K562 (cell line): ENCODE measurements around the gene MACROD2. TPM values are rescaled to one million over a fixed set of nuclear protein-coding genes. Genes with fewer than 3 reads are reported as not detected.

Experiments used
- CBX2 ChIP-seq: fragments of 200-600 bp; sonication (generic); IDR thresholded peaks from one replicate; pipeline ENCODE4 v1.6.1; 2012; ENCODE audit warnings: mild to moderate bottlenecking, low read length, inconsistent platforms; ENCODE audit not compliant: insufficient read depth, poor library complexity, severe bottlenecking
- E2F6 ChIP-seq, 2 experiments: IDR thresholded peaks; 2 replicates each; pipeline ENCODE4 v1.6.1; 2011; ENCODE audit warnings: borderline replicate concordance in 1 of 2, control low read depth in 1 of 2, low read depth in 1 of 2, low read length in 1 of 2, mild to moderate bottlenecking in 1 of 2, mixed read lengths in 1 of 2, moderate library complexity in 1 of 2; ENCODE audit not compliant: insufficient read depth in 1 of 2, insufficient read length in 1 of 2, poor library complexity in 1 of 2, severe bottlenecking in 1 of 2; ENCODE audit errors: extremely low read depth in 1 of 2
- GTF2E2 ChIP-seq: fragments of 200-800 bp; sonication (Bioruptor generic); IDR thresholded peaks from 2 replicates; pipeline ENCODE4 v1.6.1; 2016; ENCODE audit warnings: missing genetic modification characterization, missing compliant biosample characterization
- TAF9B ChIP-seq: fragments of 450-650 bp; IDR thresholded peaks from 2 replicates; pipeline ENCODE4 v1.6.1; 2018; ENCODE audit warnings: mild to moderate bottlenecking; ENCODE audit not compliant: partially characterized antibody
- ZBTB11 ChIP-seq, 3 experiments: fragments of 200-800 bp in 1 of 3; fragments of 250-450 bp in 1 of 3; fragments of 450-650 bp in 1 of 3; sonication (Bioruptor Pico) in 1 of 3; sonication (Bioruptor generic) in 1 of 3; formaldehyde crosslinking in 1 of 3; IDR thresholded peaks; 2 replicates each; pipeline versions ENCODE4 v1.6.1 to v1.8.0; 2016 to 2022; ENCODE audit warnings: mild to moderate bottlenecking in 2 of 3, missing genetic modification characterization in 2 of 3, missing compliant biosample characterization in 1 of 3, moderate library complexity in 1 of 3
- ZNF217 ChIP-seq: sonication (generic); formaldehyde crosslinking; IDR thresholded peaks from 2 replicates; pipeline ENCODE4 v1.8.0; 2022; ENCODE audit warnings: mild to moderate bottlenecking, missing genetic modification reagents
- ZNF785 ChIP-seq: fragments of 250-450 bp; sonication (Bioruptor Pico); IDR thresholded peaks from 2 replicates; pipeline ENCODE4 v1.4.0; 2020; ENCODE audit warnings: mild to moderate bottlenecking
- polyA plus RNA-seq, 8 experiments: library from polyadenylated mRNA; depleted of rRNA in 4 of 8; stranded (reverse) in 5 of 8; unstranded in 3 of 8; fragments of >200 nt; fragmentation: Nextera tagmentation in 2 of 8; fragmentation: Illumina TruSeq in 1 of 8; extraction: Ambion mirVana in 2 of 8; extraction: Trizol in 1 of 8; gene quantifications; 2 replicates each; pipeline versions ENCODE4 v1.2.1 to v1.2.3, GENCODE V29; 2011 to 2014; ENCODE audit warnings: inconsistent platforms in 1 of 8, missing spikeins in 1 of 8
- total RNA-seq, 7 experiments: library from RNA; depleted of rRNA in 6 of 7; stranded (reverse); fragments of >200 nt in 6 of 7; fragmentation: Illumina TruSeq in 2 of 7; extraction: Trizol in 2 of 7; gene quantifications; 2 replicates each; pipeline versions ENCODE4 v1.2.1 to v1.2.3, GENCODE V29; 2011 to 2021; ENCODE audit warnings: low replicate concordance in 1 of 7
- TF ChIP-seq, protein P1 (sequence below): fragments of 250-450 bp; sonication (Bioruptor Pico); IDR thresholded peaks from 2 replicates; pipeline ENCODE4 v1.5.0; 2021

MACROD2 gene
- total and polyA plus RNA-seq, 9 of the 15 experiments (the other 6 are each of a cell fraction or from before 2014, with no cell fraction given) = not detected

DNA sequence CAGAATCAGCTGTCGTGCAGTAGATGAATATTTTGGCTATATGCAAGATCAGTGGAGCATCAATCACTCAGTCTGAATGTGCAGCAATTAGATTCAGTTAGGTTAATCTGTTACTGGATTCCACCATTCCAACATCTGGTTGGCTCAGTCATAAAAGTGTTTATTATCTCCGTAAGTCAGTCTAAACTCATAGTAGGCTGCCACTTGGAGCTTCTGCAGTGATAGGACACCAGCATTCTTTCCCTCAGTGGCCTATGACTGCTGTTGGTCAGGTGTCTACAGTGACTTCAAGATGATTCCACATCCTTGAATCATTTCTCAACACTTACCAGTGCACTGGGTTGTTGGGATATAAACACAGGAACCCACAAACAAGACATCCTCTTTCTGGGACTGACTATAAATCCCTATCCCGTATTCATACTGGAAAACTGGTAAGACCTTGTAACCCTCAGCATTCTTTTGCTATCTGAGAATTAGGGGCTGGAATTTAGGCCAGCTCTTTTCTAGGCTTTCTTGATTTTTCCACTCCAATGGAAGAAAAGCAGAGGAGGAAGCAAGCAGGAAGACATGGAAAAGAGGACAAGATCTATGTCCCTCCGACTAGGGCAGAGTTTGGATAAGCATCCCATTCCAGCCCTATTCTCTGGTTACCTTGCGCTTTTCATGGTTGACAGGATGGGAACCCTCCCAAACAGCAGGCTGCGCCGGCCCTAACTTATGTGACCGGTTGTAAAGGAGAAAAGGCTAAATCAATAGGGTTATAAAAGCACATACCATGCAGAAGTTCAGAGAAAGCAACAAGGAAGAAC lies 1658.3 kb downstream of the MACROD2 start (continued):
- TF ChIP-seq, protein P1, sequence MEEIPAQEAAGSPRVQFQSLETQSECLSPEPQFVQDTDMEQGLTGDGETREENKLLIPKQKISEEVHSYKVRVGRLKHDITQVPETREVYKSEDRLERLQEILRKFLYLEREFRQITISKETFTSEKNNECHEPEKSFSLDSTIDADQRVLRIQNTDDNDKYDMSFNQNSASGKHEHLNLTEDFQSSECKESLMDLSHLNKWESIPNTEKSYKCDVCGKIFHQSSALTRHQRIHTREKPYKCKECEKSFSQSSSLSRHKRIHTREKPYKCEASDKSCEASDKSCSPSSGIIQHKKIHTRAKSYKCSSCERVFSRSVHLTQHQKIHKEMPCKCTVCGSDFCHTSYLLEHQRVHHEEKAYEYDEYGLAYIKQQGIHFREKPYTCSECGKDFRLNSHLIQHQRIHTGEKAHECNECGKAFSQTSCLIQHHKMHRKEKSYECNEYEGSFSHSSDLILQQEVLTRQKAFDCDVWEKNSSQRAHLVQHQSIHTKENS = no peak
- TF ChIP-seq E2F6 (IDR thresholded peaks at IDR 0.05; ENCODE audit: borderline replicate concordance in 1 of 2, extremely low read depth in 1 of 2, insufficient read depth in 1 of 2, insufficient read length in 1 of 2, low read depth in 1 of 2, low read length in 1 of 2, poor library complexity in 1 of 2, severe bottlenecking in 1 of 2) (no peak), TAF9B (no peak), GTF2E2 (no peak), ZNF785 (CRISPR knock-in tag) (no peak), ZBTB11 (CRISPR knock-in tag; IDR thresholded peaks at IDR 0.05) (no peak), CBX2 (no peak), ZNF217 (CRISPR knock-in tag) (no peak)
